Activated T-cell treated with anti-CD3 and anti-CD28 coated beads, Interleukin-2, amount 50 U/mL, for 48 hours (primary cell): ENCODE measurements around the gene IFTAP.
A peak's percentile ranks its signal among the peaks of the same experiment; 100 is the strongest.
"Not testable (repeated sequence)": the region's sequence is repeated elsewhere in the genome, so short reads cannot be mapped to it uniquely, and the experiment has no call there.

ENCODE experiments used
- DNase-seq, 2 experiments: peaks; one replicate each; pipeline ENCODE4 v3.0.0-alpha.2; 2020

IFTAP gene

GRCh38 chr11:36661359-36661758 is 67.1 kb downstream of the IFTAP start:
- not testable (repeated sequence) for DNase-seq

DNA sequence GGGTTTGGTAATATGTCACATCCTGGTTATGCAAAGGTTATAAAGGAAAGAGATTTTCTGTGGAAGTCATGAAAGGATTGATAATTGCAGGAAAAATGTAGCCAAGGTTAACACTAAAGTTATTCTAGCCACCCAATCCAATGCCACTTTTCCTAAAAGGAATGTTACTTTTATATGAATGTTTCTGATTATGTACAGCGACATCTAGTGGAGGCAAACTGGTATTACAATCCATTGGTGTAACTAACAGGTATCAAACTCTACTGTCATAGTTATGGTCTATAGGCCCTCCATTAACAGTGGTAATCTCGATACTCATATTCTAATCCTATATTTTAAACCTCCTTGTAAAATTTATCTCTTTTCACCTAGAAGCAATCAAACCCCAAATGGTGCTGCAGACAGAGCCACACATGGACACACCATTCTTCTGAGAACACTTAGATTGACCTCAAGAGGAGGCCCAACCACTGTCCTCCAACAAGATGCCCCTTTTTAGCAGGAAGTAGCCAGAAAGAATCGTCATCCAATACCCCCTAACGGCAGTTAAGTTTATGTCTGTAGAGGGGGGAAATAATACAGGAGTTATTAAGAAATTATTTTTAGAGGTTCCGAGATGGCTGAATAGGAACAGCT is 78.6 kb downstream of the IFTAP start:
- DNase-seq, result no peak

DNA sequence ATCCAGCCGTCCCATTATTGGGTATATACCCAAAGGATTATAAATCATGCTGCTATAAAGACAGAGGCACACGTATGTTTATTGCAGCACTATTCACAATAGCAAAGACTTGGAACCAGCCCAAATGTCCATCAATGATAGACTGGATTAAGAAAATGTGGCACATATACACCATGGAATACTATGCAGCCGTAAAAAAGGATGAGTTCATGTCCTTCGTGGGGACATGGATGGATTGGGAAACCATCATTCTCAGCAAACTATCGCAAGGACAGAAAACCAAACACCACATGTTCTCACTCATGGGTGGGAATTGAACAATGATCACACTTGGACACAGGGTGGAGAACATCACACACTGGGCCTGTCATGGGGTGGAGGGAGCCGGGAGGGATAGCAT is 85.2 kb downstream of the IFTAP start:
- not testable (repeated sequence) for DNase-seq

GRCh38 chr11:36683818-36684217 is 89.5 kb downstream of the IFTAP start:
- no peak for DNase-seq

DNA sequence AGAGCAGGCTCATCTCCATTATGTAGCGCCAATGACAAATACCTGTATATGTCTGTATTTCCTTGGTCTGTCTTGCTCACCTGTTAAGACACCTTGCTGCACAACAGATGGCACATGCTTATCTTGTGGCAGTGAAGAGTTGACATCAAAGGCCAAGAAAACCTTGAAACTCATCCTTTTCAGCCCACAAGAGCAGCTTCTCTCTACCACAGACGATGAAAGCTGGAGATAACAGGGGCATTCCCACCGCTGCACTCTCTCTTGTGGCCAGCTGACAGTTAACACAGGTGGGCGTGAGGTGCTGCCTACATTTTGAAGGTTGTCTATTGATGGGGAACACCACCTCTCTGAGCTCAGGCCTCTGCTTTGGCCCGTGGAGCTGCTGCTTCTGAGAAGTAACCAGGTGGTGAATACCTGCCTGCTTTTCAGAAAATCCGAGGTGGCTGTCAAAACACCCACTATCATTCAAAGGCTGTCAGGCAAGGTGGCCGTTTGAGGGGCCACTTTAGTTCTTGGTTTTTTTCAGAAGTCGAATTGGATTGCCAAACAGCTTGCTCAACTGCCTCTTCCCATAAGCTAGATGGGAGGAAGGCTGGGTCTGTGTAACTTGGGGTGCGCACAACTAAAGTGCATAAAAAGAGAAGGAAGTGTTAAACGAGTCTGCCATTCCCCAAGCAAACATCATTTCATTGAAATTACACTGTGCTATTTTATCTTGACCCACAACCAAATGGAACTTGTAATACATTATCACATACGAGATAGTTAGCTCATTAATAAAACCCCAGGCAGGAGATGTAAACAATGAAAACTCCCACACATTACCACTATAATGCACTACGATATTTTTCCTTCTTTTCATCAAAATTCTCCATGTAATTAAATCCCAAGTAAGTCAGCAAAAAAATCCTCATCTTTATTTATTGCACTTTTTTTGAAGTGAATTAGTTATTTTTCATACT is 90.8 kb downstream of the IFTAP start:
- DNase-seq, result peak; percentile 24 to 39

GRCh38 chr11:36688132-36688531 is 93.8 kb downstream of the IFTAP start:
- DNase-seq, result no peak

GRCh38 chr11:36688571-36689291 is 94.4 kb downstream of the IFTAP start:
- DNase-seq, result no peak

DNA sequence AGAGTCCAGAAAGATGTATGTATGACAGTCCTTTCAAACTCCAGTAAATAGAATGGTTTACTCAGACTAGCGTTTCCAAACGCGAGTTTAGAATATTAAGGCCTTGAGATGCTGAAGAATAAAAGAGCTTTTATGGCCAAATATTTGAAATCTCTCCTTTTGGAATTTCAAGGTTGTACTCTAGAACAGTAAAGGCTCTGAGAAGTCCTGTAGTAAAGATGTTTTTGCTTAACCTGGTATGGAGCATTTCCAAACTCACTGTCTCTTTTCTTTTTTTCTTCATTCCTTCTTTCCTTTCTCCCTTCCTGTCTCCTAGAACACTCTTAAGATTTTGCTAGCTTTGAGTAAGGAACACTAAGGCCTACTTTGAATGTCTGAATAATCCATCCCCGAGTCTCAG is 95.1 kb downstream of the IFTAP start:
- no peak for DNase-seq

DNA sequence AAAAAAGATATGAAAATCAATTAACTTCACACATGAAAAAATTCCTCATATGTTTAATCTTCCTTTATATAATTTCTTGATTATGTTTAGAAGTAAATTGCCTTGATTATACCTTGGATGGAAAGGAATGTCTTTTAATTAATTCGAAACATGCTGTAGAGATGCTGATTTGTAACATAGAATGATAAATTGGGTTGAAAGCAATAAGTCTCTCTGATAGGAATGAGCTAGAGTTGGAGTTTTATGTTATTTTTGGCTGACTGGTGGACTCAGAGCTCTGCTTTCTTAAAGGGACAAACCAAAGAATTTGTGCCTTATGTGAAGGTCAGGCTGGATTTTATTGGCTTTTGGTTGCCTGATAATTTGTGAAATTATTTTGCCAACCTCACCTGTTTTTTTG is 98.4 kb downstream of the IFTAP start:
- no peak for DNase-seq

DNA sequence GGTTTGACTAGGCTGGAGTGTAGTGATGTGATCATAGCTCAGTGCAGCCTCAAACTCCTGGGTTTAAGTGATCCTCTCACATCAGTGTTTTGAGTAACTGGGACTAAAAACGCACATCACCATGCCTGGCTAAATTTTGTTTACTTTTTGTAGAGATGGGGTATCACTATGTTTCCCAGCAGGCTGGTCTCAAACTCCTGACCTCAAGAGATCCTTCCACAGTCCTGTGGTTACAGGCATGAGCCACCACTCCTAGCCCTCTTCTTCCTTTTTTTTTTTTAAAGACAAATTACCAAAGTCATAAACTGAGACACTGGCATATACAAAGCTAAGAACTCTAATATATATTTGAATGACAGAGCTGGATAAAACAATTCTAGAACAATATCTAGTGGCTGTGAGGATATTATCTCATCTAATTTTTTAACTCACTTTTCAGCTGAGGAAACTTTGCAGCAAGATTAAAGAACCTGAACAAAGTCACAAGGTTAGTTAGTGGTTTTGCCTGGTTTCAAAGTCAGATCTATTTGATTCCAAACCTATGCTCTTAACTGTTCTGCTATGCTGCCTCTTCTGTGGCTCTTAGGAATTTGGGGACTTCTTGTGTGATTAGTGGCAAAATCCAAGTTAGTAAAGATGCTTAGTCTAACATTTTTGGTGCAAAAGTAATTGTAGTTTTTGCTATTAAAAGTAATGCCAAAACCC is 99.0 kb downstream of the IFTAP start:
- no peak for DNase-seq

- no peak for DNase-seq
These were observed 100.8 kb downstream of the IFTAP start for GRCh38 chr11:36695111-36695510.

DNA sequence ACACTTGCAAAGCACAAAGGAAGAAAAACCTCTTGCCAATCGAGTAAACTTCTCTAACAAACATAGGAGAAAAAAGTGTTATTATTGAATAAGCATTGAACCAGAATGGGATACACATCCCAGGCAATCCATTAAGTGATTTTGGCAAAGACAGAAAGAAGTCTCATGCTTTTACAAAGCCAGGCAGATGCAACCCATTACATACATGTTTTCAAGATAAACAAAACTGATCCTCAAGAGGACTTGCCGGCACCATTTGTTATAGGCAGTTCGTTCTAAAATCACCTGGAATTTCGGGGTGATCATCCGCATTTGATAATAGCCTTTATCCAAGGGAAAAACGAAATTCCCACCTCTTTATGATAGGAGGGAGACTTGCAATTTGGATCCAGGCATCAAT is 101.3 kb downstream of the IFTAP start:
- DNase-seq, result no peak

GRCh38 chr11:36696550-36696949 is 102.2 kb downstream of the IFTAP start:
- no peak for DNase-seq

DNA sequence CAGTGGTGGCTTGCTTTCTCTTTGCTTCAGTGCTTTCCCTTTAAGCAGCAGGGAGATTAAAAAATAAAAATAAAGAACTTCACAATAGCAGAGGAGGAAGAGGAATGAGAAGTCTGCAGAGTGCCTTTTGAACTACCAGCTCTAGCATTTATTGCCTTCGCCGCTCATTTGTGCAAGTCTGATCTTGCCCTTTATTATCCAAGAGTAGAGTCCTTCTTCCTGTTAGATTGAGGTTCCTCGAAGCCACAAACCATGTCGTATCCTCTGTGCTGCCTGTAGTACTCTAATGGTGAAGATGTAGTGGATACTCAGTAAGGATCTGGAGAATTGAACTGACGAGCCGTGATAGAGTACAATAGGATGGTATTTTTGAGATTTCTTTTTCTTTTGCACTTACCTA is 105.0 kb downstream of the IFTAP start:
- DNase-seq, result no peak

- DNase-seq, result no peak
These were observed 105.9 kb downstream of the IFTAP start for GRCh38 chr11:36700246-36700645.

- no peak for DNase-seq
These were observed 108.2 kb downstream of the IFTAP start for GRCh38 chr11:36702330-36703054.

GRCh38 chr11:36703055-36703404 is 108.7 kb downstream of the IFTAP start:
- DNase-seq, result no peak
